Stimulated activated CD8-positive, alpha-beta memory T cell treated with anti-CD3 and anti-CD28 coated beads, Interleukin-7, amount 100 ng/mL, for 4 hours (primary cell): ENCODE data around the gene SLC2A4.

Experiments
- DNase-seq, 2 donors: peaks; one replicate each; pipeline ENCODE4 v3.0.0-alpha.2; 2020; ENCODE audit warnings: low read depth in 2 of 2

The SLC2A4 gene

GRCh38 chr17:7279448-7279847, 2.1 kb upstream of the SLC2A4 start:
- no peak for DNase-seq

GRCh38 chr17:7280519-7281073, 922 bp upstream of the SLC2A4 start:
- peak; percentile 70 to 77 for DNase-seq

- no peak for DNase-seq
Measured at GRCh38 chr17:7281953-7282751, 634 bp downstream of the SLC2A4 start.

- DNase-seq: no peak
Measured at GRCh38 chr17:7282752-7283321, 1.3 kb downstream of the SLC2A4 start.

- DNase-seq: no peak
Measured at GRCh38 chr17:7283471-7284216, 2.1 kb downstream of the SLC2A4 start.

GRCh38 chr17:7284911-7285310, 3.4 kb downstream of the SLC2A4 start:
- DNase-seq: no peak

GRCh38 chr17:7285679-7286078, 4.2 kb downstream of the SLC2A4 start:
- DNase-seq: no peak

- DNase-seq: no peak
Measured at GRCh38 chr17:7289256-7290032, 7.9 kb downstream of the SLC2A4 start.

GRCh38 chr17:7290166-7290565, 8.6 kb downstream of the SLC2A4 start:
- DNase-seq: no peak

- DNase-seq: no peak
Measured at GRCh38 chr17:7290685-7291084, 9.2 kb downstream of the SLC2A4 start.

- DNase-seq: no peak
Measured at GRCh38 chr17:7292194-7292593, 10.7 kb downstream of the SLC2A4 start.

GRCh38 chr17:7292729-7293128, 11.2 kb downstream of the SLC2A4 start:
- no peak for DNase-seq

- DNase-seq: no peak
Measured at GRCh38 chr17:7293159-7293558, 11.6 kb downstream of the SLC2A4 start.

- DNase-seq: no peak
Measured at GRCh38 chr17:7293816-7294613, 12.5 kb downstream of the SLC2A4 start.

- DNase-seq: peak; percentile 60 to 76
Measured at GRCh38 chr17:7294614-7295153, 13.2 kb downstream of the SLC2A4 start, which contains the start of gene YBX2. Gene YBX2, minus strand, starts transcription at chr17:7294639. Its CDS starts 139 bp downstream, at chr17:7294500.

- DNase-seq: no peak
Measured at GRCh38 chr17:7295230-7296180, 14.0 kb downstream of the SLC2A4 start.

- DNase-seq: peak in 1 of 2 donors; percentile 61
Measured at GRCh38 chr17:7296189-7296861, 14.8 kb downstream of the SLC2A4 start.

GRCh38 chr17:7304179-7304578, 22.7 kb downstream of the SLC2A4 start:
- DNase-seq: no peak
